LNCaP clone FGC (cell line): ENCODE measurements around the gene TM2D3.

ENCODE experiments used
- DNase-seq: peaks from one replicate; pipeline ENCODE4 v3.0.0-alpha.2; 2011; ENCODE audit warnings: low read depth
- H3K4me3 ChIP-seq: 2 replicates; pipeline ENCODE4 v1.5.1; 2011; ENCODE audit warnings: mild to moderate bottlenecking, low read depth, low read length, control low read depth
- TF ChIP-seq, protein P1 (sequence below): IDR thresholded peaks from 2 replicates; pipeline ENCODE4 v1.5.1; 2012; ENCODE audit warnings: mild to moderate bottlenecking; ENCODE audit not compliant: control insufficient read depth, insufficient read depth; ENCODE audit errors: extremely low read depth

TM2D3 gene

DNA sequence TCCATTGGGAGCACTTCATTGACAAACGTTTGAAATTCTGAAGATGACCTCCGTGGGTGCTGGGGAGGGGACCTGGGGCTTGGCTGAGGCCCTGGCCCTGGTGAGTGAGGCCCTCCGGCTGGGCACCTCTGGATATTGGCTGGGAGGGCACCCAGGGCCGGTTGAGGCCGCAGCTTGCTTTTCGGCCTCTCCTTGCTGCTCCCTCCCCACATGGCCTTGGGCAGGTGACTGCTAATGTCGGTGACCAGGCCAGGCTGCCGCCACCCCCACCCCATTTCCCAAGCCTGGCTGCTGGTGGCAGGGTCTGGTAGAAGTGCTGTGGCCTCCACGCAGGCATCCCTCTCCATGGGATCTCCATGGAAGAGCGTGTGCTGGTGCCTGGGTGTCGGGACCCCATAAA, 39.5 kb downstream of the TM2D3 start:
- TF ChIP-seq, protein P1, sequence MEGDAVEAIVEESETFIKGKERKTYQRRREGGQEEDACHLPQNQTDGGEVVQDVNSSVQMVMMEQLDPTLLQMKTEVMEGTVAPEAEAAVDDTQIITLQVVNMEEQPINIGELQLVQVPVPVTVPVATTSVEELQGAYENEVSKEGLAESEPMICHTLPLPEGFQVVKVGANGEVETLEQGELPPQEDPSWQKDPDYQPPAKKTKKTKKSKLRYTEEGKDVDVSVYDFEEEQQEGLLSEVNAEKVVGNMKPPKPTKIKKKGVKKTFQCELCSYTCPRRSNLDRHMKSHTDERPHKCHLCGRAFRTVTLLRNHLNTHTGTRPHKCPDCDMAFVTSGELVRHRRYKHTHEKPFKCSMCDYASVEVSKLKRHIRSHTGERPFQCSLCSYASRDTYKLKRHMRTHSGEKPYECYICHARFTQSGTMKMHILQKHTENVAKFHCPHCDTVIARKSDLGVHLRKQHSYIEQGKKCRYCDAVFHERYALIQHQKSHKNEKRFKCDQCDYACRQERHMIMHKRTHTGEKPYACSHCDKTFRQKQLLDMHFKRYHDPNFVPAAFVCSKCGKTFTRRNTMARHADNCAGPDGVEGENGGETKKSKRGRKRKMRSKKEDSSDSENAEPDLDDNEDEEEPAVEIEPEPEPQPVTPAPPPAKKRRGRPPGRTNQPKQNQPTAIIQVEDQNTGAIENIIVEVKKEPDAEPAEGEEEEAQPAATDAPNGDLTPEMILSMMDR = no peak
- no peak for DNase-seq
- H3K4me3 ChIP-seq = no peak overlapping the region

DNA sequence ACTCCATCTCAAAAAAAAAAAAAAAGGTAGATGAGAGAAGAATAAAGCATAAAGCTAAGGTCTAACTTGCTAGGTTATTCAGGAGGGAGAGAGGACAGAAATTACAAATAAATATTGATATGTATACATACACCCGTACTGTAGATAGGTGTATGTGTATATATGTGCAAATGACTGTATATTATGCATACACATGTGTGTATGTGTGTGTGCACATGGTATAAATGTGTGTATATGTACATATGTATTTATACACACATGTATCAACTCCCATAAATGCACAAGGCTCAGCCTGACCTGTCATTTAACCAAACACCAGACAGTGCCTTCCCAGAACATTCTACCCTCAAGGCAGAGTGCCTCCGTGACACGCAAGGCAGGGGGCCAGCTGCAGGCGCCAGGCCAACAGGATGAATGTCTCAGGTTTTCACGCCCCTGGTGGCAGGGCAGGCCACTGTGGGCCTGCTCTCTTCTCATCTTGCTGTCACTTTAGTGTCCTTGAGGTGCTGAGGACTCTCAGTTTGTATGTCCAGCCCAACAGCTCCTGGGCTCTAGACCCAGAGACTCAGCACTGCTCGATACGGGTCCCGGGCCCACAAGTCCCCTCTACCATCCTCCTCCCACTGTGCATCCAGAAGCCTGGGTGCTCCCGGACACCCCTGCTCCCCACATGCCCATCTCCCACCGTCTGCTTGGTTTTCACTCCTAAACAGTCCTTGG, 40.4 kb downstream of the TM2D3 start:
- TF ChIP-seq, protein P1 = no peak
- no peak overlapping the region for H3K4me3 ChIP-seq
- no peak for DNase-seq

DNA sequence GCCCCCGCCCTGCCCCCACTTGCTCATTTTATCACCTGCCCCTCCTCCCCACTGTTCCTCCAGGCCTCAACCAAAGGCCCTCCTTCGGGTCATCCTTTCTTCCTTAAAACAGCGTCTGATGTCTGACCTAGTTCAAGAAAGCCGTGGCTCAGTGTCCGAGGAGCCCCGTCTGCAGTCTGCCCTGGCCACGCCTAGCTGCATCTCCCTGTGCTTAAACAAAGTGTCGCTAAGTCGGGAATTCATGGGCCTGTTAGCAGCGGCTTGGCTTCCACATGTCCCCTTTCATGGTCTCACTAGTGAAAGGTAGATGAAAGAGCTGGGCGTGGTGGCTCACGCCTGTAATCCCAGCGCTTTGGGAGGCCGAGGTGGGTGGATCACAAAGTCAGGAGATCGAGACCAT, 41.2 kb downstream of the TM2D3 start:
- TF ChIP-seq, protein P1 = no peak
- no peak for DNase-seq
- H3K4me3 ChIP-seq = no peak overlapping the region

DNA sequence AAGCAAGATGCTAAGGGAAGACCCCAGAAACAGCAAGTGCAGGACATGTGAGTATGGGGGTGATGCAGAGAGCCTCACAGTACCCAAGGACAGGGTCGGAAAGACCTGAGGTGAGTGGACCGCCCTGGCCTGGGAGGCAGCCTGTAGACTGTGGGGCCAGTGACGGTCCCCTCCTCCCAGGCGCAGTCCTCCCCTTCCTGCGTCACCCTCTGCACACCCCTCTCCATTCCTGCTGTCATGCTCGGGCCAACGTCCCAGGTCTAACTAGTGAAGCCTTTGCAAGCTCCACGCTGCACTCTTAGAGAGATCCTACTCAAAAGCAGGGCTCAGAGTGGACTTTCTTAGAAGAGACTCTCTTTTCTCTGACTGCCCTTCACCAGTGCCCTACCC, 41.6 kb downstream of the TM2D3 start:
- no peak for DNase-seq
- TF ChIP-seq, protein P1 = no peak

DNA sequence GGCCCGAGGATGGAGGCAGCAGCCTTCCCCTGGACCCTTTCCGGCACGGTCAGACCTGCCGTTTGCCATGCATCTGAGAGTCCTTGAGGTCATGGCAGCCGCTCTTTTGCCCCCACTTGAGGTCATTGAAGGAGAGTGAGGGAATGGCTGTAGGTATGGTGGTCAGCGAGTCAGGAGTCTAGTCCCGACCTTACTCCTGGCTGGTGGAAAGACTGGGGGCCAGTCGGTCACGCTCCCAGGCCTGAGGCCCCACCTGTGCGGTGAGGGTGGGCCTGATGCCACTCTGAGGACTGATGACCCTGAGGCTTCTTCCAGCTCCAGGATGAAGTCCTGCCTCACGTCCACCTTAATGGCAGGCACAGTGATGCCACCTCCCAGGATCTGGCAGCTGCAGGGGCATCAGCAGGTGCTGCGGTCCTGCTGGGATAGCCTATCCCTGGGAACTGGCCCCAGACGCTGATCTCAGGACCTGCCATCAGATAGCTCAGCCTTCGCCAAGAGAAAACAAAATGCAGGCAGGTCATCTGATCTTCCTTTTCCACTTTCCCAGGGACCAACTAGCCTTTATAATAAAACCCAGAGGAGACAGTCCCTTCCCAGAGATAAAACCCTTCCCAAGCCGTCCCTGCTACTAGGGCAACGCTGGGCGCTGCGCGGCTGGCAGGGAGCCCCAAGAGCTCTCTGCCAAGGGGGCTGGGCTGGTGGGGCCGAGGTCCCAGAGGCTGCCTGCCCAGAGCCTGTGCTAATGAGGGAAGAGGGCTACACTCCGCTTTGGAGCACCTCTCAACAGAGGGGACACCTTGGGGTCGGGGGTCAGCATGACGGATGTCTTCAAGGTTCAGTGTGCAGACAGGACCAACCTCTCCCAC, 42.2 kb downstream of the TM2D3 start:
- H3K4me3 ChIP-seq = no peak overlapping the region
- DNase-seq = no peak
- TF ChIP-seq, protein P1 = no peak

More for the DNA sequence above, 41.6 kb downstream of the TM2D3 start:
- H3K4me3 ChIP-seq = no peak overlapping the region

DNA sequence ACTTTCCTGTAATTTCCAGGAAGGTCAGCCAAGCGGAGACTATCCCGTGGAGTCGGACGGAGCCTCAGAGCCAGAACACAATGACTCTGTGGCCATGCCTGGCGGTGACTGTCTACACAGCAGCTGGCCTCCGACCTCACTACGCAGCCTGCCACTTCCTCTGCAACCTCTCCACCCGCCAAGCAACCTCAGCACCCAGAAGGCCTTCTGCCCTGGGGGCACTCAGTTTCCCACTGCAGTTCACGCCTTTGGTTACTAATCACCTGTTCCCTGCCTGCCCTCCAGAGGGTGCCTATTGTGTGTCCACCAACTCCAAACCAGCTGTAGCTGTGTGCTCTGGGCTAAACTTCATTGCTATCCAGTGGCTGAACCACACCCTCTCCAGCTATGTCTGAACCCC, 44.0 kb downstream of the TM2D3 start:
- TF ChIP-seq, protein P1 = no peak
- no peak for DNase-seq
- no peak overlapping the region for H3K4me3 ChIP-seq

DNA sequence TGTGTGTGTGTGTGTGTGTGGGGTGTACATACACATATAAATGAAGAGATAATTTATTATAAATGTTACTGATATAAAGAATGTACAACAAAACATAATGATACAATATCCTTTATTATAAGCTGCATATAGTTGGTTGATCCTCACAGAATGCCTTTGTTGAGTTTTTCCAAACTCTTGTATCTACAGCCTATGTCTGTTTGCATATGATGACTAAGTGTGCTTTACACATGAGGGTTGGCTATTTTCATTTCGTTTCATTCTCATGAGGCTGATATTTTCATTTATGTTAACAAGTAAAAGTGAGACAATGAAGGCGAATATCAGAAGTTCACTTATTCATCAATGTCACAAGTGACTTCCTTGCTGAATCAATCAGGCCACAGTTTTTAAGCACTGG, 45.1 kb downstream of the TM2D3 start:
- DNase-seq = no peak
- TF ChIP-seq, protein P1 = no peak

More for the DNA sequence above, 45.1 kb downstream of the TM2D3 start:
- H3K4me3 ChIP-seq = no peak overlapping the region
